AG10803 (cell line): ENCODE results near the gene TUNAR.
A peak's percentile ranks its signal among the peaks of the same experiment; 100 is the strongest.

Experiments
- DNase-seq: peaks from one replicate; pipeline ENCODE4 v3.0.0; 2010; ENCODE audit warnings: low read depth
- H3K4me3 ChIP-seq: 2 replicates; pipeline ENCODE4 v1.5.1; 2011; ENCODE audit warnings: mild to moderate bottlenecking, low read length, control low read depth
- TF ChIP-seq, protein P1 (sequence below): conservative IDR thresholded peaks from 2 replicates; pipeline ENCODE4 v1.5.1; 2011; ENCODE audit warnings: mild to moderate bottlenecking, low read length, control low read depth, inconsistent platforms

The TUNAR gene

DNA sequence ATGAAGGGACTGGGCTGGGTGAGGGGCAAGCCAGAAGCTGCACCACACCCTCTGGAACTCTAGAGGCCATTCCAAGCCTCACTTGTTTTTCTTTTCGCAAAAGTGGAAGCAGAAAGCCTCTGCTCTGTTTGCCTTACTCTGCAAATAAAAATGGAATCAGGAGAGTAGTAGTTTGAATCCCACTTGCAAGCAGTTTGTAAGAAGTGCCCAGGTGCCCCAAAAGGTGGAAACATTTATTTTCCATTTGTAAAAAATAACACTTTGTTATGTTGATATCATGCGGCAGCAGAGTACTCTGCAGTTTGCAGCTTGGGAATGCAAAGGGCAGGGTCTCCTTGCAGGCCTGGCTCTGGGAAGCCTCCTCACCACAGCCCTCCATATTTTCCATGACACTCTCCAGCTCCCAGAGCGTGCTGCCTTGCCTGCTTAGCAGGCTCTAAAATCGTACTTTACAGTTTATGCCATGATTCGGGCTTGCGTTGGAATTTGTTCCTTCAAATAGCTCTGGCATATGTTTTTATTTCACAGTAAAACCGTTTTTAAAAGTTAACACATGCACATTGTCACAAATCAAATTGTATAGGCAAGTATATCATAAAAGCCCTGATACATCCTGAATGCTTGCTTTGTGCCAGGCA, 20.0 kb downstream of the TUNAR start:
- no peak overlapping the region for H3K4me3 ChIP-seq
- no peak for DNase-seq
- TF ChIP-seq, protein P1, sequence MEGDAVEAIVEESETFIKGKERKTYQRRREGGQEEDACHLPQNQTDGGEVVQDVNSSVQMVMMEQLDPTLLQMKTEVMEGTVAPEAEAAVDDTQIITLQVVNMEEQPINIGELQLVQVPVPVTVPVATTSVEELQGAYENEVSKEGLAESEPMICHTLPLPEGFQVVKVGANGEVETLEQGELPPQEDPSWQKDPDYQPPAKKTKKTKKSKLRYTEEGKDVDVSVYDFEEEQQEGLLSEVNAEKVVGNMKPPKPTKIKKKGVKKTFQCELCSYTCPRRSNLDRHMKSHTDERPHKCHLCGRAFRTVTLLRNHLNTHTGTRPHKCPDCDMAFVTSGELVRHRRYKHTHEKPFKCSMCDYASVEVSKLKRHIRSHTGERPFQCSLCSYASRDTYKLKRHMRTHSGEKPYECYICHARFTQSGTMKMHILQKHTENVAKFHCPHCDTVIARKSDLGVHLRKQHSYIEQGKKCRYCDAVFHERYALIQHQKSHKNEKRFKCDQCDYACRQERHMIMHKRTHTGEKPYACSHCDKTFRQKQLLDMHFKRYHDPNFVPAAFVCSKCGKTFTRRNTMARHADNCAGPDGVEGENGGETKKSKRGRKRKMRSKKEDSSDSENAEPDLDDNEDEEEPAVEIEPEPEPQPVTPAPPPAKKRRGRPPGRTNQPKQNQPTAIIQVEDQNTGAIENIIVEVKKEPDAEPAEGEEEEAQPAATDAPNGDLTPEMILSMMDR = no peak

DNA sequence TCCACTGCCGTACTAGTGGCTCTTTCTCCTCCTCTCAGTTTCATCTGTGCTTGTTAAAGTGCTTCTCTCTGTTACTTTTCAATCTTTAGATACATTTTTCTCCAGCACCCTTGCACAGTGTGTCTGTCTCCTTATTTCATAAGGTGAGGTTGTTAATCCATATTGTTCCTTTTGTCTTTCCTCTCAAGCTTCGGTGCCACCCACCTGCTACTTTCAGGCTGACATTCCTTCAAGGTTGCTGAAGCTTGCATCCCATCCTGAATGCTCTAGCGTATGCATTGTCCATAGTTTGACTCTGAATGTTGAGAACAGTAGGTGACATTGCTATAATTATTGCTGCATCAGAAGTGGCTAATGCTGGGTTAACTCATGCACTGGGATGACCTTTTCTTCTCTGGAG, 20.6 kb downstream of the TUNAR start:
- TF ChIP-seq, protein P1 = no peak

DNA sequence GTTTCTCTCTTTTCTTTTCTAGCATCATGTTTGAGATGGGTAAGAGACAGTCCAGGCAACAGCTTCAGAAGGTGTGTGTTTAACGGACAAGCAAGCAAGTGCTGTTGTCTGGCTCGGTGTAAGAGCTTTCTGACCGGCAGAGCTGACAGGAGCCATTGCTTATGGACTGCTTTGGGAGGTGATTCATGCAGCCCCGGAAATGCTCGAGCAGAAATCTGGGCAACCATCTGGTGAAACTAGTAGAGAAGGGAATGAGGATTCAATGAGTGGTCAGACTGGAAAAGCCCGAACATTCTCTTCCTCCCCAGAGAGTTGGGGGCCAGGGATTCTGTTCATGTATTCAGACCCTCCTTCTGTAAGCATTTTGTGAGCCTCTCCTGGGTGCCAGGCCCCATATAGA, 24.4 kb downstream of the TUNAR start:
- DNase-seq = peak; percentile 62
- H3K4me3 ChIP-seq = no peak overlapping the region
- TF ChIP-seq, protein P1 = no peak

More for the DNA sequence above, 20.6 kb downstream of the TUNAR start:
- H3K4me3 ChIP-seq = no peak overlapping the region
- DNase-seq = no peak

DNA sequence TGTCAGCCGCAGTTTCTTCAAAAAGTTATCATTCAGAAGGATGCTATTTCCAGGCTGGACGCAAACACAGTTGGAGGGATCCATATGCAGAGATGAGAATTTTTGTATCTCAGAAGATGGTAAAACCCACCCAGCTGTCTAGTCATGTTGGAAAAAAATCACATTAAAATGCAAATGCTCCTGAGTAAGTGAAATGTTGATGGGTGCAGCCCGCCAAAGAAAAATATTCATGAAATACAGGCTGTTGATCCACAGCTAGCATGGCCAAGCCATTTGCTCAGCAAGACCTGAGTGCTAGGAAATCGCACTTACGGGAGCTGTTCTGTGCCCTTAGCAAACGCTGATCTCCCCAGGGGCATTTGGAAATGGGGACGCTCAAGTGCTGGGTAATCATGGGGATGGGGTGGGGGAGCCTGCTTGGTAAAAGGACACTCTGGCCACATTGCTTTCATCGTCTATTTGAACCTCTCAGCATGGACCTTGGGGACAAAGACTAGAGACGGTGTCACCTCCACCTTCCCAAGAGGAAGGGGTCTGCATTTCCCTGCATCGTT, 25.7 kb downstream of the TUNAR start:
- H3K4me3 ChIP-seq = no peak overlapping the region
- DNase-seq = no peak
- TF ChIP-seq, protein P1 = no peak

DNA sequence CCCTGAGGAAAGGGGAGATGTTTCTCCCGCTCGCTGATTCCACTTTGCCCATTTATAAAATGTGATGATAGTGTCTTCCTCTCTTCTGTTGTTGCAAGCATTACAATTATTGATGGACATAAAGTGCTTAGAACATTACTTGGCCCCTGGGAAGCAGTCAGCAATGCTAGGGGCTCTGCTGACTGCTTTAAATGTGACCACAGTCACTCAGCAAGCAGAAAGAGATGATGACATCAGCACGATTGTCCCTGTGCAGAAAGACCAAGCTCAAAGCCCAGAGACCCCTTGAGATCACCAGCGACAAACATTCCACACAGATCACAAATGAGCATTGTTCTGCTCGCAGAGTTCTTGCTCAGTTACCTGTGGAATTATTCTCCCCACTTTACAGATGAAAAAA, 26.5 kb downstream of the TUNAR start:
- H3K4me3 ChIP-seq = no peak overlapping the region
- no peak for DNase-seq
- TF ChIP-seq, protein P1 = no peak

DNA sequence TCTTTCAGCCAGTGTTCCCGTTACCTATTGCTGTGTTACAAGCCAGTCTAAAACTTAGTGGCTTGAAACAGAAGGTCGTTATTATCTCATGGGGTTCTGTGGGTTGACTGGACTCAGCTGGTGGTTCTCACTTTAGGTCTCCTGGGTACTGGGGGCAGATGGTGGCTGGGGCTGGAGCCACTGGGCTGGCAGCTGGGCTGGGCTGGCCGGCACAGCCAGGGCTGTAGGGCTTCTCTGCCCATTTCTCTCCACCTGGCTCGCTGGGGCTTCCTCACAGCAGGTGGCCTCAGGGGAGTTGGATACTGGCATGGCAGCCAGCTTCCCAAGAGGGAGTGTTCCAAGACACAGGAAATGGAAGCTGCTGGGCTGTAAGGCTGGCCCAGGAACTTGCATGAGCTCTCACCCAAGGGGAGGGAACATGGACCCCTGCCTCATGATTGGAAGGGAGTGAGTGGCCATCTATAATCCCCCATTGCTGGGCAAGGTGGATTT, 27.0 kb downstream of the TUNAR start:
- DNase-seq = no peak
- TF ChIP-seq, protein P1 = no peak
- no peak overlapping the region for H3K4me3 ChIP-seq

DNA sequence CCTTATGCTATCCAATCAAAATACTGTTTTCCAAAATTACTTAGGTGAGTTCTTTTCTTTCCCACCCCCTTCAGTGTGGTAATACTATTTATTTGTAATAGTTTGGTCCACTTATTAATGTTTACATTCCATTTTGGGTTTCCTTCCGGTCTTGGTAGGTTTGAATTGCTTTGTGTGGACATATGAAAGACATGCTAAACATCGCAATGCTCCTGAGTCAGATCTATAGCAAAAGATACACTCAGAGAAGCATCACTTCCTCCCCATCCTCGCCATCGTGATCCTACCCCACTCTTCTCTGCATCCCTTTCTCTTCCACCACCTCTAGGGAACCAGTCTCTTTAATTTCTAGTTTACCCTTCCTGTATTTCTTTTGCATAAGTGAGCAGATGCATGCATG, 30.0 kb downstream of the TUNAR start:
- DNase-seq = no peak
- no peak overlapping the region for H3K4me3 ChIP-seq
- TF ChIP-seq, protein P1 = no peak
